SK-N-SH treated with all-trans-retinoic acid at 6 μM for 48 hours (cell line): ENCODE data around the gene FBXL16.

Source experiments
- ATAC-seq: fragments of 200-7000 bp; cut with Tn5 transposase; 3 replicates; pipeline ENCODE4 v1.9.1; 2020; ENCODE audit warnings: mild to moderate bottlenecking, moderate library complexity
- ARNTL ChIP-seq: fragments of 450-650 bp; formaldehyde crosslinking; IDR thresholded peaks from 2 replicates; pipeline ENCODE4 v1.5.0; 2020; ENCODE audit warnings: low read depth, mild to moderate bottlenecking, moderate library complexity, borderline replicate concordance
- BACH2 ChIP-seq: fragments of 250-450 bp; sonication (Bioruptor Pico); IDR thresholded peaks from 2 replicates; pipeline ENCODE4 v1.9.0; 2021; ENCODE audit warnings: mild to moderate bottlenecking, borderline replicate concordance
- CREB5 ChIP-seq: fragments of 250-450 bp; sonication (Bioruptor Pico); IDR thresholded peaks from 2 replicates; pipeline ENCODE4 v1.5.1; 2020; ENCODE audit warnings: low read depth, mild to moderate bottlenecking, moderate library complexity
- CSDC2 ChIP-seq: fragments of 250-450 bp; sonication (Bioruptor Pico); IDR thresholded peaks from 2 replicates; pipeline ENCODE4 v1.5.0; 2020; ENCODE audit warnings: mild to moderate bottlenecking, moderate library complexity
- CSRNP3 ChIP-seq: fragments of 250-450 bp; sonication (Bioruptor Pico); IDR thresholded peaks from 2 replicates; pipeline ENCODE4 v1.5.1; 2021; ENCODE audit warnings: mild to moderate bottlenecking, moderate library complexity
- ESRRG ChIP-seq: fragments of 250-450 bp; sonication (Bioruptor Pico); IDR thresholded peaks from 2 replicates; pipeline ENCODE4 v1.6.1; 2021; ENCODE audit warnings: mild to moderate bottlenecking
- GLIS3 ChIP-seq: fragments of 250-450 bp; sonication (Bioruptor Pico); IDR thresholded peaks from 2 replicates; pipeline ENCODE4 v1.5.0; 2020; ENCODE audit warnings: mild to moderate bottlenecking, moderate library complexity
- ISL1 ChIP-seq: fragments of 250-450 bp; sonication (Bioruptor Pico); IDR thresholded peaks from 2 replicates; pipeline ENCODE4 v2.1.2; 2022; ENCODE audit warnings: mild to moderate bottlenecking, moderate library complexity
- OSR1 ChIP-seq: fragments of 250-450 bp; sonication (Bioruptor Pico); IDR thresholded peaks from 2 replicates; pipeline ENCODE4 v1.8.0; 2022; ENCODE audit warnings: moderate library complexity, mild to moderate bottlenecking, inconsistent platforms
- PATZ1 ChIP-seq: fragments of 250-450 bp; sonication (Bioruptor Pico); IDR thresholded peaks from 2 replicates; pipeline ENCODE4 v1.8.0; 2020; ENCODE audit warnings: mild to moderate bottlenecking, moderate library complexity, borderline replicate concordance
- POU6F1 ChIP-seq: fragments of 250-450 bp; sonication (Bioruptor Pico); IDR thresholded peaks from 2 replicates; pipeline ENCODE4 v1.8.0; 2021; ENCODE audit warnings: low read depth, mild to moderate bottlenecking, moderate library complexity, borderline replicate concordance
- PPARA ChIP-seq: fragments of 250-450 bp; sonication (Bioruptor Pico); IDR thresholded peaks from 2 replicates; pipeline ENCODE4 v1.5.0; 2020; ENCODE audit warnings: mild to moderate bottlenecking, borderline replicate concordance
- RARB ChIP-seq: fragments of 250-450 bp; sonication (Bioruptor Pico); IDR thresholded peaks from 2 replicates; pipeline ENCODE4 v1.8.0; 2021; ENCODE audit warnings: mild to moderate bottlenecking, moderate library complexity
- SNAI2 ChIP-seq: fragments of 250-450 bp; sonication (Bioruptor Pico); IDR thresholded peaks from 2 replicates; pipeline ENCODE4 v1.5.0; 2020; ENCODE audit warnings: mild to moderate bottlenecking, moderate library complexity
- TCF4 ChIP-seq: fragments of 250-450 bp; sonication (Bioruptor Pico); IDR thresholded peaks from 2 replicates; pipeline ENCODE4 v1.8.0; 2021; ENCODE audit warnings: mild to moderate bottlenecking, moderate library complexity, borderline replicate concordance
- TOX ChIP-seq: fragments of 250-450 bp; sonication (Bioruptor Pico); IDR thresholded peaks from 2 replicates; pipeline ENCODE4 v1.8.0; 2021; ENCODE audit warnings: mild to moderate bottlenecking, moderate library complexity, borderline replicate concordance
- TSHZ2 ChIP-seq: fragments of 250-450 bp; sonication (Bioruptor Pico); IDR thresholded peaks from 2 replicates; pipeline ENCODE4 v1.5.0; 2020; ENCODE audit warnings: mild to moderate bottlenecking, moderate library complexity
- ZC3H10 ChIP-seq: fragments of 250-450 bp; sonication (Bioruptor Pico); IDR thresholded peaks from 2 replicates; pipeline ENCODE4 v1.5.1; 2021; ENCODE audit warnings: mild to moderate bottlenecking, moderate library complexity
- ZFP3 ChIP-seq: fragments of 250-450 bp; sonication (Bioruptor Pico); IDR thresholded peaks from 2 replicates; pipeline ENCODE4 v1.5.0; 2020; ENCODE audit warnings: mild to moderate bottlenecking, moderate library complexity
- ZFP30 ChIP-seq: fragments of 450-650 bp; formaldehyde crosslinking; IDR thresholded peaks from 2 replicates; pipeline ENCODE4 v1.5.0; 2022; ENCODE audit warnings: mild to moderate bottlenecking, moderate library complexity
- ZNF565 ChIP-seq: fragments of 450-650 bp; formaldehyde crosslinking; conservative IDR thresholded peaks from 2 replicates; pipeline ENCODE4 v1.5.0; 2020; ENCODE audit warnings: low read depth, mild to moderate bottlenecking, moderate library complexity
- ZNF70 ChIP-seq: fragments of 450-650 bp; formaldehyde crosslinking; IDR thresholded peaks from 2 replicates; pipeline ENCODE4 v1.5.0; 2020; ENCODE audit warnings: mild to moderate bottlenecking, moderate library complexity
- ZNF8 ChIP-seq: fragments of 450-650 bp; formaldehyde crosslinking; IDR thresholded peaks from 2 replicates; pipeline ENCODE4 v1.5.0; 2020; ENCODE audit warnings: mild to moderate bottlenecking, moderate library complexity

FBXL16 gene

GRCh38 chr16:733382-734207, 28.0 kb upstream of the FBXL16 start:
- TF ChIP-seq ISL1 (CRISPR knock-in tag), result no peak
- TF ChIP-seq CSRNP3, result no peak
- no peak for TF ChIP-seq PPARA (CRISPR knock-in tag)

GRCh38 chr16:732936-733335, 27.3 kb upstream of the FBXL16 start:
- TF ChIP-seq PPARA (CRISPR knock-in tag) (no peak), ZFP3 (CRISPR knock-in tag) (no peak), CREB5 (CRISPR knock-in tag) (no peak), TOX (no peak), CSDC2 (CRISPR knock-in tag) (no peak), RARB (CRISPR knock-in tag) (no peak), TSHZ2 (CRISPR knock-in tag) (no peak), ARNTL (CRISPR knock-in tag) (no peak), ESRRG (CRISPR knock-in tag) (no peak), ISL1 (CRISPR knock-in tag) (no peak), ZNF8 (CRISPR knock-in tag) (no peak)
- ATAC-seq, result no peak

More at GRCh38 chr16:733382-734207, 28.0 kb upstream of the FBXL16 start:
- ATAC-seq, result peak; percentile 42

- ATAC-seq, result no peak
- no peak for TF ChIP-seq OSR1 (CRISPR knock-in tag)
- TF ChIP-seq ZNF565, result no peak
- TF ChIP-seq ZNF8 (CRISPR knock-in tag), result no peak
- TF ChIP-seq CSDC2 (CRISPR knock-in tag), result no peak
- no peak for TF ChIP-seq GLIS3 (CRISPR knock-in tag)
- no peak for TF ChIP-seq ESRRG (CRISPR knock-in tag)
- no peak for TF ChIP-seq ZNF70 (CRISPR knock-in tag)
- TF ChIP-seq BACH2, result no peak
- TF ChIP-seq TCF4 (CRISPR knock-in tag), result no peak
- no peak for TF ChIP-seq SNAI2
- TF ChIP-seq POU6F1 (CRISPR knock-in tag), result no peak
- TF ChIP-seq ZFP30 (CRISPR knock-in tag), result no peak
- TF ChIP-seq TOX, result no peak
- TF ChIP-seq CSRNP3, result no peak
- TF ChIP-seq ZC3H10 (CRISPR knock-in tag), result no peak
- no peak for TF ChIP-seq ARNTL (CRISPR knock-in tag)
- no peak for TF ChIP-seq PATZ1 (CRISPR knock-in tag)
- no peak for TF ChIP-seq ISL1 (CRISPR knock-in tag)
- no peak for TF ChIP-seq CREB5 (CRISPR knock-in tag)
Measured at GRCh38 chr16:732332-732731, 26.7 kb upstream of the FBXL16 start.
